ENCODE measurements around the gene EPB41L2.

- TF ChIP-seq CTCF (IDR thresholded peaks at IDR 0.05 in 2 of 3, conservative IDR thresholded peaks at IDR 0.05 in 1 of 3; ENCODE audit: borderline replicate concordance in 1 of 3, insufficient read depth in 1 of 3, low read depth in 2 of 3, low read length in 2 of 3) (no peak), SIN3A (IDR thresholded peaks at IDR 0.05; ENCODE audit: low read depth) (no peak), ZBTB33 (IDR thresholded peaks at IDR 0.05; ENCODE audit: extremely low read depth, insufficient replicate concordance, low read length) (no peak), TCF7L2 (IDR thresholded peaks at IDR 0.05; ENCODE audit: borderline replicate concordance, extremely low read depth, insufficient read depth, insufficient read length) (no peak), JUND (IDR thresholded peaks at IDR 0.05) (no peak)
- TF ChIP-seq, protein P1, sequence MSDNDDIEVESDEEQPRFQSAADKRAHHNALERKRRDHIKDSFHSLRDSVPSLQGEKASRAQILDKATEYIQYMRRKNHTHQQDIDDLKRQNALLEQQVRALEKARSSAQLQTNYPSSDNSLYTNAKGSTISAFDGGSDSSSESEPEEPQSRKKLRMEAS (IDR thresholded peaks at IDR 0.05), result no peak
- TF ChIP-seq, protein P2, sequence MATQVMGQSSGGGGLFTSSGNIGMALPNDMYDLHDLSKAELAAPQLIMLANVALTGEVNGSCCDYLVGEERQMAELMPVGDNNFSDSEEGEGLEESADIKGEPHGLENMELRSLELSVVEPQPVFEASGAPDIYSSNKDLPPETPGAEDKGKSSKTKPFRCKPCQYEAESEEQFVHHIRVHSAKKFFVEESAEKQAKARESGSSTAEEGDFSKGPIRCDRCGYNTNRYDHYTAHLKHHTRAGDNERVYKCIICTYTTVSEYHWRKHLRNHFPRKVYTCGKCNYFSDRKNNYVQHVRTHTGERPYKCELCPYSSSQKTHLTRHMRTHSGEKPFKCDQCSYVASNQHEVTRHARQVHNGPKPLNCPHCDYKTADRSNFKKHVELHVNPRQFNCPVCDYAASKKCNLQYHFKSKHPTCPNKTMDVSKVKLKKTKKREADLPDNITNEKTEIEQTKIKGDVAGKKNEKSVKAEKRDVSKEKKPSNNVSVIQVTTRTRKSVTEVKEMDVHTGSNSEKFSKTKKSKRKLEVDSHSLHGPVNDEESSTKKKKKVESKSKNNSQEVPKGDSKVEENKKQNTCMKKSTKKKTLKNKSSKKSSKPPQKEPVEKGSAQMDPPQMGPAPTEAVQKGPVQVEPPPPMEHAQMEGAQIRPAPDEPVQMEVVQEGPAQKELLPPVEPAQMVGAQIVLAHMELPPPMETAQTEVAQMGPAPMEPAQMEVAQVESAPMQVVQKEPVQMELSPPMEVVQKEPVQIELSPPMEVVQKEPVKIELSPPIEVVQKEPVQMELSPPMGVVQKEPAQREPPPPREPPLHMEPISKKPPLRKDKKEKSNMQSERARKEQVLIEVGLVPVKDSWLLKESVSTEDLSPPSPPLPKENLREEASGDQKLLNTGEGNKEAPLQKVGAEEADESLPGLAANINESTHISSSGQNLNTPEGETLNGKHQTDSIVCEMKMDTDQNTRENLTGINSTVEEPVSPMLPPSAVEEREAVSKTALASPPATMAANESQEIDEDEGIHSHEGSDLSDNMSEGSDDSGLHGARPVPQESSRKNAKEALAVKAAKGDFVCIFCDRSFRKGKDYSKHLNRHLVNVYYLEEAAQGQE (IDR thresholded peaks at IDR 0.05; ENCODE audit: low read depth), result no peak
Measured at GRCh38 chr6:131045139-131045538, 17.9 kb downstream of the EPB41L2 start.
